ENCODE measurements around the gene ATG10. TPM values are rescaled to one million over a fixed set of nuclear protein-coding genes. Genes with fewer than 3 reads are reported as not detected.

ATG10 gene
- total and polyA plus RNA-seq, 11 donors, result 2.7 to 10.7 (median 5.7) TPM

DNA sequence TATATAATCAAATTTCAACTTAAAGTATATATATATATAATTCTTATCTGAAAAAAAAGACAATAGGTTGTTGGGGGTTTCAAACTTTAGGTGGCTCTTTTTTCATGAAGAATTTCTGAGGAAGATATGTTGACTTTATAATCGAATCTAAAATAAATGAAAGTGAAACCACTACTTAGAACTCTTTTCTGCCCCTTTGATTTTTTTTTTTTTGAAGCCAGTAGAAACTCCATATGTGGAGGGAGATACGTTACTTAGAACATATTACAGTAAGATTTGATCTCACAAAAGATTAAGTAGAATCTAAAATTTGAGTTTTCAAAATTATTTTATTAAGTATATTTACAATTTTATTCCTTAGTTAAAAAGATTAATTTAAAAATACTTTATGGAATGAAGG is 96.9 kb downstream of the ATG10 start:
- WGBS, 4 donors, result 37 to 60% (median 49%) methylated on average over 2 of the region's 2 CpGs
- no peak for ATAC-seq
- no peaks in the 10 kb centered on the region for H3K27me3 ChIP-seq
- H3K4me1 ChIP-seq, result peaks cover 0 to 8% (median 0%) of the 10 kb centered on the region in 12 donors
- intact Hi-C loops (cut with DNase I), result no loop called here
- no peak overlapping the region for H3K27ac ChIP-seq
- H3K36me3 ChIP-seq, result no peaks in the 10 kb centered on the region
- DNase-seq, result no peak
- TF ChIP-seq, protein P1, sequence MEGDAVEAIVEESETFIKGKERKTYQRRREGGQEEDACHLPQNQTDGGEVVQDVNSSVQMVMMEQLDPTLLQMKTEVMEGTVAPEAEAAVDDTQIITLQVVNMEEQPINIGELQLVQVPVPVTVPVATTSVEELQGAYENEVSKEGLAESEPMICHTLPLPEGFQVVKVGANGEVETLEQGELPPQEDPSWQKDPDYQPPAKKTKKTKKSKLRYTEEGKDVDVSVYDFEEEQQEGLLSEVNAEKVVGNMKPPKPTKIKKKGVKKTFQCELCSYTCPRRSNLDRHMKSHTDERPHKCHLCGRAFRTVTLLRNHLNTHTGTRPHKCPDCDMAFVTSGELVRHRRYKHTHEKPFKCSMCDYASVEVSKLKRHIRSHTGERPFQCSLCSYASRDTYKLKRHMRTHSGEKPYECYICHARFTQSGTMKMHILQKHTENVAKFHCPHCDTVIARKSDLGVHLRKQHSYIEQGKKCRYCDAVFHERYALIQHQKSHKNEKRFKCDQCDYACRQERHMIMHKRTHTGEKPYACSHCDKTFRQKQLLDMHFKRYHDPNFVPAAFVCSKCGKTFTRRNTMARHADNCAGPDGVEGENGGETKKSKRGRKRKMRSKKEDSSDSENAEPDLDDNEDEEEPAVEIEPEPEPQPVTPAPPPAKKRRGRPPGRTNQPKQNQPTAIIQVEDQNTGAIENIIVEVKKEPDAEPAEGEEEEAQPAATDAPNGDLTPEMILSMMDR (IDR thresholded peaks at IDR 0.05), result no peak
- no peak for TF ChIP-seq POLR2A (IDR thresholded peaks at IDR 0.05)
- H3K4me3 ChIP-seq, result peak overlapping the region in 7 of 12 donors; percentile 5 to 43 (median 25)
- peaks cover 0 to 4% (median 0%) of the 10 kb centered on the region in 12 donors for H3K9me3 ChIP-seq

DNA sequence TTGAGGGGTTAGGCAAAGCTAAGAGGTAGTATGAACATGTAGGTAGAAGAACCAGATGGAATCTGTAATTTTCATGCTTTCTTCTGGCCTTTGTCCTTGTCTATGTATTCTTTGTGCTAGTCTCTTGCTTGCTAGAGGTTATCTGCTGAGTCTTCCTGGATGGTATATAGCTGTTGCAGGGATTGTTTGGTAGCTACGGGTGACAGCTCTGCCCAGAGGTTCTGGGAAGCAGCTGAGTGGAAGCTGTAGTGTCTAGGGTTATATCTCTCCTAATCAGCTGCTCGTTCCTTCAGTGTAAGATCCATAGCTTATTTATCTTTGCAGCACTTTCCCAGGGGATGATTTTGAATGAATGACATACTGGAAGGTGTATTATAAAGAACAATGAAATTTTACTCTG is 100.3 kb downstream of the ATG10 start:
- DNase-seq, result no peak
- Histone ChIP-seq H3K27ac (no peak overlapping the region), H3K36me3 (no peaks in the 10 kb centered on the region), H3K27me3 (no peaks in the 10 kb centered on the region), H3K4me3 (no peak overlapping the region), H3K4me1 (peaks cover 0 to 16% (median 2%) of the 10 kb centered on the region in 12 donors), H3K9me3 (peaks cover 0 to 4% (median 0%) of the 10 kb centered on the region in 12 donors)
- TF ChIP-seq POLR2A (IDR thresholded peaks at IDR 0.05), result no peak
- TF ChIP-seq, protein P1 (IDR thresholded peaks at IDR 0.05), result no peak
- WGBS, 4 donors, result 35 to 52% (median 49%) methylated on average over 2 of the region's 2 CpGs
- peak in 3 of 4 donors; percentile 42 to 71 (median 57) for ATAC-seq
- intact Hi-C loops (cut with DNase I), result no loop called here

DNA sequence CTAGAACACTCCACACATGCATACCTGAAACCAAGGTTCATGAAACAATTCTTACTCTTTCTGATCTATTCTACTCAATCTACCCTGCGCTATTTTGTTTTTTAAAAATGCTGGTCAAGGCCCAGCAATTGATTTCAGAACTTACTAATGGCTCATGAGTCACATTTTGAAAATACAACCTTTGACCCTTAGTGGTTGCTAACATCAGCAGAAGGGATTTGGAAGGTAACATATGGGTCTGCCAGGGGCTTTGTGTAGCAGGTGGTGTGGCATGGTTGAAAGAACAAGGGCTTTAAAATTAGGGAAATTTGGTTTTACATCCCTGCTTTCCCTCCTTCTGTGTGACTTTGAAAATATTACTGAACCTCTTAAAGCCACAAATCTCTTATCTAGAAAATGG is 101.4 kb downstream of the ATG10 start:
- intact Hi-C loops (cut with DNase I), result no loop called here
- no peak overlapping the region for H3K27ac ChIP-seq
- DNase-seq (no peak), ATAC-seq (no peak)
- WGBS, 4 donors, result 97 to 100% (median 99%) methylated on average over 1 of the region's 1 CpG
- H3K36me3 ChIP-seq, result no peaks in the 10 kb centered on the region
- H3K27me3 ChIP-seq, result no peaks in the 10 kb centered on the region
- H3K4me1 ChIP-seq, result peaks cover 0 to 16% (median 2%) of the 10 kb centered on the region in 12 donors
- no peak overlapping the region for H3K4me3 ChIP-seq
- TF ChIP-seq, protein P1 (IDR thresholded peaks at IDR 0.05), result no peak
- no peak for TF ChIP-seq POLR2A (IDR thresholded peaks at IDR 0.05)
- peaks cover 0 to under 1% (median 0%) of the 10 kb centered on the region in 12 donors for H3K9me3 ChIP-seq

DNA sequence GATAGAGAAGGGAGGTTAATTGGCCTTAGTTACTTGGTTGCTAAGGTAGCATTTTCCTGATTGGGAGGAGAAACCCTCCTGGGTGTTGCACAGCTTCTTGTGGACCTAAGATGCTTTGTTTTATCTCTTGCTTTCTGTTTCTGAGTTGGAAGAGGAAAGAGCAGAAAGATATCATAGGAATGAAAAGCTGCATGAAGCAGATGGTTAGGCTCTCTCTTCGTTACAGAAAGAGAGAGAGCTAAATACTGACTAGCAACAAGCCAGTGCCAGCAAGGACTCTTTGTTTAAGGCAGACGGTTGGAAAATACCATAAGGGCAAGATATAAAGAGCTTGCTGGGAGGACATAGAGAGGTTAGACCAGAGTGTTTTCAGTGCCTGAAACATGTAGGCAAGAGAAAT is 103.1 kb downstream of the ATG10 start:
- TF ChIP-seq POLR2A (IDR thresholded peaks at IDR 0.05), result no peak
- TF ChIP-seq, protein P1 (IDR thresholded peaks at IDR 0.05), result no peak
- no peaks in the 10 kb centered on the region for H3K36me3 ChIP-seq
- intact Hi-C loops (cut with DNase I), result no loop called here
- ATAC-seq (peak in 1 of 4 donors; percentile 24), DNase-seq (no peak)
- no peak overlapping the region for H3K4me3 ChIP-seq
- no peaks in the 10 kb centered on the region for H3K27me3 ChIP-seq
- no peak overlapping the region for H3K27ac ChIP-seq
- peaks cover 0 to 14% (median 0%) of the 10 kb centered on the region in 12 donors for H3K4me1 ChIP-seq
- peaks cover 0 to 1% (median 0%) of the 10 kb centered on the region in 12 donors for H3K9me3 ChIP-seq
- WGBS, 4 donors, result 34 to 45% (median 39%) methylated on average over 2 of the region's 2 CpGs

All from heart left ventricle (tissue), 16 donors.